COLO668 (cell line): ENCODE results near the gene CSNK1A1.
"Not testable (repeated sequence)": the region's sequence is repeated elsewhere in the genome, so short reads cannot be mapped to it uniquely, and the experiment has no call there.

Experiments used
- DNase-seq: peaks from one replicate; lab custom pipeline; 2025; ENCODE audit not compliant: unreplicated experiment; lab: John Stamatoyannopoulos, UW

CSNK1A1 gene

DNA sequence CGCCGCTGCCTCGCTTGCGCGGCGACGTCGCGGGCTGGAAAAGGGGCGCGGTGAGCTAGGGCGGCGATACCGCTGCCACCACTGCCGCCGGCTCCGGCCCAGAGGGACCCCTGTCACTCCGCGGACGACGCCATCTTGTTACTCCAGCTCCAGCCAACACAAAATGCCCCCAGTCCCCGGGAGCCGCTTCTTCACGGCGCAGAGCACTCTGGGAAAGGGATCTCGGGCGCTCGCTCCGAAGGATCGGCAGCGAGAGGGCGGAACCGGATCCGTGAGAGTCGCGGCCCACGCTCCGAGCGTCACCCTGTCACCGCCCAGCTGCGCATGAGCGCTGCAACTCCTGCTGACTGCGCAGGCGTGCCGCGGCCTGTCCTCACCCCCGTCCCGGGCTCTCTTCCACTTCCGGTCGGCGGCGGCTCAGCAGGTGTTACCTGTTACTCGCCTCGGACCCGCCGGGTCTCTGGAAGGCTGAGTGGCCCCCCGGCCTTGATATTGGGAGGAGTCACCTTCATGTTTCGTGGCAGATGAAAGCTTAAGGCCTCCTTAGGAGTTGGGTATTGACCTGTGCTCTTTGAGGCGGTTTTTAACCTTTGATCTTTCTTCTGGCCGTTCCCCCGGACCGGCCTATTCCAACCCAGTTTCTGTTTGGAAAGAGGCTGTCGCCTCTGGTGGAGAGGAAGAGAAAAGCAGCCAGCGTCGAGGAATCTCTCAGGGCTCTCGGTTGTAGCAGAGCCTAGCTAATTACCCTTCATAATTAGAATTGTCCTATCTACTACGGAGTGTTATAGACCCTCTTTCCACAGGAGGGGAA lies at the start of gene CSNK1A1:
Gene CSNK1A1 (minus strand): TSS at position 213 of the 811 bp plus-strand sequence. CDS start 475 bp downstream, outside the sequence.
- peak; percentile 97 for DNase-seq

DNA sequence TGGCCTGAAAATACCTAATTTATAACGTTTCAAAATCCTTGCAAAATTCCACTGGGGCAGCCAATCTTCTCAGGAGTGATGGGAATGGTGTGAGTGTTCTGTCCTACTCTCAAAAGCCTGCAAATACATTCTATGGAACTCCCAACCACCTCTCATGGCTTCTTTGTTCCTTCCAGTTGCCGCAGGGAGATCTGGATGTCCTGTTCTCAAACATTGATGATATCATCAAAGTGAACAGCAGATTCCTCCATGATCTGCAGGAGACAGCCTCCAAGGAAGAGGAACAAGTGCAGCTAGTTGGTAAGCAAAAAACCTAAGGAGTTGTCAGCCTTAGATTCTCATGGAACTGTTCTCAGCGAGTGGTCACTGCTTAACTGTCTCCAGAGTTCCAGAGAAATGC lies 49.7 kb upstream of the CSNK1A1 start:
- no peak for DNase-seq

GRCh38 chr5:149599375-149599774 lies 48.1 kb upstream of the CSNK1A1 start:
- DNase-seq, result no peak

- no peak for DNase-seq
Observed at GRCh38 chr5:149598966-149599365, 47.7 kb upstream of the CSNK1A1 start.

DNA sequence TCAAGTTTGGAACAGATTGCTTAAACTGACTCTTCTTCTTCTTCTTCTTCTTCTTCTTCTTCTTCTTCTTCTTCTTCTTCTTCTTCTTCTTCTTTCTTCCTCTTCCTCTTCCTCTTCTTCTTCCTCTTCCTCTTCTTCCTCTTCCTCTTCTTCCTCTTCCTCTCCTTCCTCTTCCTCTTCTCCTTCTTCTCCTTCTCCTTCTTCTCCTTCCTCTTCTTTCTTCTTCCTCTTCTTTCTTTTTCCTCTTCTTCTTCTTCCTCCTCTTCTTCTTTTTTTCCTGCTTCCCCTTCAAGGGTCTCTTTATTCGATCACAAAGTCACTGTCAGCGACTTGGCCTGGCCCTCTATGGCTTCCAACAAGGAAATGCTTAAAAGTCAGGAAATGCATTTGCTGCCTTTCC lies 47.0 kb upstream of the CSNK1A1 start:
- DNase-seq, result not testable (repeated sequence)

DNA sequence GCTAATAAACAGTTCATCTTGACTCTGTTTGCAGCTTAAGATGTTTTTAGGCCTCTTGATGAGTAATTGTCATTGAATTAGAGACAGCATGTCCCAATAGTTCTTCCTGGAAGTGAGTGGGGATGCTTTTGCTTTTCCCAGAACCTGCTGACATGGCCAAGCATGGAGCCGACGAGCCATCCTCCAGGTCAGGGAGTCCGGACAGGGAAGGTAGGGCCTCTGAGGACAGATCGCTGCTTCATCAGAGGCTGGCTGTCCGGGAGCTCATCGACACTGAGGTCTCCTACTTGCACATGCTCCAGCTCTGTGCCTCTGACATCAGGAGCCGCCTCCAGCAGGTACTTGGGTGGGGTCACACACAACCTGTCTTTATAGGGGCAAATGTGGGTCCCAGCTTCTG lies 46.4 kb upstream of the CSNK1A1 start:
- no peak for DNase-seq

DNA sequence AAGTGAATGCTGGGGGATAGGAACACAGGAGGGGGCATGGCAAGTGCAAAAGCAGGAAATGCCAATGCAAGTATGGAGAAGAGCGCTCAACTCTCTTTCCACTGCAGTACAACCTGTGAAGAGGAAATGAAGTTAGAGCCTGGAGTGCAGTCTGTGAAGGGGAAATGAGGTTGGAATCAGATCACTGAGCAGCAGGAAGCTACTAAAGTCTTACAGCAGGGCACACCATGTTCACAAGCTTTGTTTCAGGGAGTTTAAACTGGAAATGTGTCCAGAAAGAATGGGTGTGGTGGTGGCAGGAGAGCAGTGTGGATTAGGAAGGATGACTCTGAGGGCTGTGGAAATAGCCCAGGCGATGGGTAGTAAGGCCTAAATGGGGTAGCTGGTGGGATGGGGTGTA lies 45.5 kb upstream of the CSNK1A1 start:
- no peak for DNase-seq

- DNase-seq, result not testable (repeated sequence)
Observed at GRCh38 chr5:149595105-149595504, 43.9 kb upstream of the CSNK1A1 start.

GRCh38 chr5:149594206-149594895 lies 43.1 kb upstream of the CSNK1A1 start:
- DNase-seq, result no peak

GRCh38 chr5:149593370-149593769 lies 42.1 kb upstream of the CSNK1A1 start:
- no peak for DNase-seq

GRCh38 chr5:149588936-149589335 lies 37.7 kb upstream of the CSNK1A1 start:
- DNase-seq, result no peak

DNA sequence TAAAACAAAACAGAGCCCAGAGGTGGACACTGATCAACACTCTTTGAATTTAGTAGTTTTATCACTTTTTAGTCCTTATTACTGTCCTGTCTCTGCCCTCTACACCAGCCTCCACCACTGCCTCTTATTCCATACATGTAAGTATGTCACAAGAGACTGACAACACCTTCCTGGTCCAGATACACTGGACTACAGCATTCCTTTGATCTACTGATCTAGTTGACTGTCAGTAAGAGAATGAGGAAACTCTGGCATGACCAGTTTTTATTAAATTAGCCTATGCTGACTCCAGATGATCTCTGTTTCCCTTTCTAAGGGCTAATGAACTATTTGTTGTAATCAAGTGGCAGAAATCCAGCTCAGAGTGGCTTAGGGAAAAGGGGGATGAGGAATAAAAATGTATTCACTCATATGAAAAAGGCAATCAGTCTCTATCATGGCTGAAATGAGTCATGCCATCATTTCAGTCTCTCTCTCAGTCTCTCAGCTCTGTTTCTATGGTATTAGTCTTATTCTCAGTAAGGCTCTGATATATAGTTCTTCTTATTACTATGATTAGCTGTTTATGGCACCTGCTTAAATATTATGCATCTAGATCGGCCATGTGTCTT lies 35.6 kb upstream of the CSNK1A1 start:
- no peak for DNase-seq

DNA sequence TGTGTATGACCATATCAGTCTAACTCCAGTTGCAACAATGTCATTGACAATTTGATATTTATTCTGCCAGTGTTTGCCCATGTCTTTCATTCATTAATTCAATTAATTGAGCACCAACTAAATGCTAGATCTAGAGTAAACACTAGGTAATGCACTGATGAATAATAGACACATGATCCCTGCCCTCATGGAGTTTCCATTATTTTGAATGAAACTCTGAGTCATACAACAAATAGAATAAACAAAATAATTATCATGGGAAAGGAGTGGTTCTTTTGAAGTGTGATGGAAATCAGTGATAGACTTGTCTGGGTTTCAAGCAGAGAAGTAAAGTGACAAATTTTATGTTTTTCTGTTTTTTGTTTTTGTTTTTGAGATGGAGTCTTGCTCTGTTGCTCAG lies 34.7 kb upstream of the CSNK1A1 start:
- DNase-seq, result no peak

- no peak for DNase-seq
Observed at GRCh38 chr5:149584121-149584520, 32.9 kb upstream of the CSNK1A1 start.

DNA sequence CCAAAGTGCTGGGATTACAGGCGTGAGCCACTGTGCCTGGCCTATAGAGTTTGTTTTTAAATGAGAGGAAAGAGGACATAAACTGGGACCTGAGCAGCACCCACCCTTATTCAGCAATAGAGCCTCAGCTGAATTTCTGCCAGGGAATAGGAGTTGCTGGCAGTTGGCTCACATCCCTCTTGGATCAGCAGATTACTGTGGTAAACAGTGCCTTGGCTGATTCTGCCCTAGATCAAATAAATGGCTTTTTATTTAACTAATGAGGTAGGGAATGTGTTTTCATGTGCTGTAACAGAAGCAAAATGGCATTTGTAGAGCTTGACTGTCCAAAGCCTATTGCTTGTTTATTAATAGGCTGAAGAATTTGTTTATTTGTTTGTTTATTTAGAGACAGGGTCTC lies 32.2 kb upstream of the CSNK1A1 start:
- DNase-seq, result no peak

DNA sequence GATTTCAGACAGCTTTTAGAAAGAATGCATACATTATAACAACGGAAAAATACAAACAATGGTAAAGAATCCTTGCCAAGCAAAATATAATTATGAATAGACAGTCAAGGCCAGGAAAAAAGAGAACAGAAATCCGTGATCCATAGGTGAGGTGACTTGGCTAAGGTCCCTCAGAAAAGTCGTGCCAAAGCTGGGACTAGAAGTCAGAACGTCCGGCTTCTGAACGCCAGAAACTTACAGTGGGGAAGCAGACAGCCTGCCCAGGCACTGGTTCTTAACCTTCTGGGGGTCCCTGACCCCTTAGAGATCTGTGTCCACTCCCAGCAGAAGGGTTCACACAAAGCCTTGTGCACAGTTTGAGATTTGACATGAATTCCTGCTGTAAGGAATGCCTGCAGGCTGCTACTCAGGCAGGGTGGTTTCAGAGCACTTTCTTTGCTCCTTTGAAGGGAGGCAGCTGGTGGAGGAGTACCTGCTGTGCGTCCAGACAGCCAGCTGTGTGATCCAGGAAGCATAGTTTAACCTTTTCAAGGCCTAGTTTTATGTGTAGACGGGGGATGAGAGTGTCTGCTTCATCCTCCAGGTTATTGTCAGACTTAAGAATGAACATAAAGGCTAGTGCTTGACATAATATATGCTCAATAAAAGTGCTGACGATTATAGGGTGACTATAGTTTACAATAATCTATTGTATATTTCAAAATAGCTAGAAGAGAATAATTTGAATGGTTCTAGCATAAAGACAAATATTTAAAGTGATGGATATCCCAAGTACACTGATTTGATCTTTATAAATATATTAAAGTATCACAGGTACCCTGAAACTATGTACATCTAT lies 30.9 kb upstream of the CSNK1A1 start:
- peak; percentile 39 for DNase-seq

GRCh38 chr5:149581192-149581861 lies 30.1 kb upstream of the CSNK1A1 start, which contains the start of gene ARHGEF37:
TSS of gene ARHGEF37 (plus strand) at chr5:149581498. CDS start at chr5:149597770, 16,272 bp downstream.
- peak; percentile 83 for DNase-seq

- DNase-seq, result no peak
Observed at GRCh38 chr5:149580808-149581191, 29.6 kb upstream of the CSNK1A1 start.

DNA sequence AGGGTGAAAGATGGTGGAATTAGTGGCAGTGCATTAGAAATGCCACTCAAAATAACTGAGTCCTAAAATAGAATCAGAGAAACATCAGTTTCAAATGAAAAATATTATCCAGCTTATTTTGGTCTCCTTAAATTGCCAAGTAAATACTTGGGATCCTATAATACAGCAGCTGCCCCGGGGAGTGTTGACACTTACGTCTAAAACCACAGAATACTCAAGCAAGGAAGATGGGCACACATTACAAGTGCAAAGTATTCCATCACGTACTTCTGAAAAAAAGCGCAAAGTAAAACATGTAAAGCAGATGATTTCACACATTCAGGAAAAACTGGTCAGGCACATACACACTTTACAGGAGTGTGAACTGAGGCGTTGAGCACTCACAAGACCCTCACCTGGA lies 27.7 kb upstream of the CSNK1A1 start:
- DNase-seq, result no peak

DNA sequence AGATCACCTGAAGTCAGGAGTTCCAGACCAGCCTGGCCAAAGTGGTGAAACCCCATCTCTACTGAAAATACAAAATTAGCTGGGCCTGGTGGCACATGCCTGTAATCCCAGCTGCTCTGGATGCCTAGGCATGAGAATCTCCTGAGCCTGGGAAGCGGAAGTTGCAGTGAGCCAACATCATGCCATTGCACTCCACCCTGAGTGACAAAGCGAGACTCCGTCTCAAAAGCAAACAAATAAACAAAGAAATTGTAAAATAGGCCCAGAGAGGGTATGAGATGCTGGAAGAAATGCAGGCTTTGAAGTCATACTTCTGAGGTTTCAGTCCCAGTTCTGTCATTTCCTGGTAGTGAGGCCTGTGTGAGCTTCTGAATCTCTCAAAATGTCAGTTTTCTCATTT lies 24.8 kb upstream of the CSNK1A1 start:
- DNase-seq, result no peak
